PFSK-1 (cell line): ENCODE measurements around the gene WDR86. TPM values are rescaled to one million over a fixed set of nuclear protein-coding genes. Genes with fewer than 3 reads are reported as not detected.

Experiments used
- FOXP2 ChIP-seq: optimal IDR thresholded peaks from 2 replicates; pipeline ENCODE3; 2011; ENCODE audit warnings: borderline replicate concordance, control low read depth, inconsistent platforms; ENCODE audit not compliant: insufficient read depth; ENCODE audit errors: extremely low read length, extremely low read depth
- POLR2AphosphoS5 ChIP-seq: IDR thresholded peaks from 2 replicates; pipeline ENCODE4 v1.6.1; 2012; ENCODE audit warnings: low read depth, mild to moderate bottlenecking, control low read depth, low read length, moderate library complexity
- REST ChIP-seq, 2 experiments: IDR thresholded peaks; 2 replicates each; pipeline versions ENCODE4 v1.6.1 to v1.8.0; 2011 to 2012; ENCODE audit warnings: low read depth in 2 of 2, low read length in 2 of 2, control low read depth in 1 of 2, inconsistent platforms in 1 of 2, mild to moderate bottlenecking in 1 of 2, moderate library complexity in 1 of 2; ENCODE audit not compliant: insufficient read depth in 1 of 2
- SIN3A ChIP-seq: IDR thresholded peaks from 2 replicates; pipeline ENCODE4 v1.6.1; 2012; ENCODE audit warnings: mild to moderate bottlenecking, low read length, moderate library complexity, borderline replicate concordance; ENCODE audit not compliant: insufficient read depth
- TAF1 ChIP-seq: IDR thresholded peaks from 2 replicates; pipeline ENCODE4 v1.6.1; 2012; ENCODE audit warnings: low read length, control low read depth, borderline replicate concordance; ENCODE audit not compliant: insufficient read depth
- polyA plus RNA-seq: library from polyadenylated mRNA; unstranded; fragments of >200 nt; gene quantifications from one replicate; pipeline ENCODE4 v1.2.1, GENCODE V29; 2012; ENCODE audit warnings: low read depth, missing spikeins; ENCODE audit not compliant: insufficient read length

WDR86 gene
- 0.46 TPM for polyA plus RNA-seq

GRCh38 chr7:151409667-151410404 lies at the start of gene WDR86:
Gene WDR86 (minus strand): TSS chr7:151410038. CDS start chr7:151409589, 449 bp downstream.
- TF ChIP-seq POLR2AphosphoS5 (no peak), SIN3A (no peak), TAF1 (no peak), FOXP2 (no peak), REST (IDR thresholded peaks at IDR 0.05; ENCODE audit: insufficient read depth in 1 of 2, low read depth in 2 of 2, low read length in 2 of 2) (no peak)

- no peak for TF ChIP-seq FOXP2
- TF ChIP-seq SIN3A = no peak
- TF ChIP-seq TAF1 = no peak
- no peak for TF ChIP-seq POLR2AphosphoS5
- TF ChIP-seq REST (IDR thresholded peaks at IDR 0.05; ENCODE audit: insufficient read depth in 1 of 2, low read depth in 2 of 2, low read length in 2 of 2) = no peak
Observed at GRCh38 chr7:151457534-151457933, 47.7 kb upstream of the WDR86 start.

GRCh38 chr7:151456782-151457181 lies 46.9 kb upstream of the WDR86 start:
- TF ChIP-seq SIN3A (no peak), REST (IDR thresholded peaks at IDR 0.05; ENCODE audit: insufficient read depth in 1 of 2, low read depth in 2 of 2, low read length in 2 of 2) (no peak), POLR2AphosphoS5 (no peak), TAF1 (no peak), FOXP2 (no peak)

- TF ChIP-seq TAF1 (no peak), FOXP2 (no peak), REST (IDR thresholded peaks at IDR 0.05; ENCODE audit: insufficient read depth in 1 of 2, low read depth in 2 of 2, low read length in 2 of 2) (no peak), SIN3A (no peak), POLR2AphosphoS5 (no peak)
Observed at GRCh38 chr7:151456276-151456675, 46.4 kb upstream of the WDR86 start.
